Hematopoietic multipotent progenitor cell treated with erythropoietin and hydrocortisone succinate and interleukin-3 and kit ligand, for 8 days (in vitro differentiated cells): Measurements from ENCODE around the gene POFUT1.
"Not testable (repeated sequence)": the region's sequence is repeated elsewhere in the genome, so short reads cannot be mapped to it uniquely, and the experiment has no call there.

ENCODE experiments used
- DNase-seq: peaks from one replicate; pipeline ENCODE4 v3.0.0-alpha.2; 2015

The POFUT1 gene

GRCh38 chr20:32207626-32208498 lies at the start of gene POFUT1, which contains the start of gene PLAGL2:
Gene POFUT1, plus strand, starts transcription at chr20:32207880. Its CDS starts 62 bp downstream, at chr20:32207942.
Gene PLAGL2, minus strand, starts transcription at chr20:32207743. Its CDS starts 5,565 bp downstream, at chr20:32202178.
- DNase-seq = peak; percentile 87

- no peak for DNase-seq
These were observed 49.3 kb upstream of the POFUT1 start for GRCh38 chr20:32158351-32158750.

GRCh38 chr20:32158943-32159660 lies 48.6 kb upstream of the POFUT1 start:
- no peak for DNase-seq

GRCh38 chr20:32159766-32160221 lies 47.9 kb upstream of the POFUT1 start:
- no peak for DNase-seq

GRCh38 chr20:32160341-32160740 lies 47.3 kb upstream of the POFUT1 start:
- no peak for DNase-seq

GRCh38 chr20:32162351-32162750 lies 45.3 kb upstream of the POFUT1 start:
- no peak for DNase-seq

- DNase-seq = no peak
These were observed 43.7 kb upstream of the POFUT1 start for GRCh38 chr20:32163951-32164350.

- no peak for DNase-seq
These were observed 42.5 kb upstream of the POFUT1 start for GRCh38 chr20:32164984-32165735.

GRCh38 chr20:32165836-32166545 lies 41.7 kb upstream of the POFUT1 start:
- no peak for DNase-seq

- no peak for DNase-seq
These were observed 40.1 kb upstream of the POFUT1 start for GRCh38 chr20:32167552-32167951.

- DNase-seq = no peak
These were observed 39.3 kb upstream of the POFUT1 start for GRCh38 chr20:32168184-32168910.

- not testable (repeated sequence) for DNase-seq
These were observed 30.0 kb upstream of the POFUT1 start for GRCh38 chr20:32177696-32178095.

- no peak for DNase-seq
These were observed 28.2 kb upstream of the POFUT1 start for GRCh38 chr20:32179515-32179914.

GRCh38 chr20:32179934-32180333 lies 27.7 kb upstream of the POFUT1 start:
- DNase-seq = no peak

- DNase-seq = no peak
These were observed 26.1 kb upstream of the POFUT1 start for GRCh38 chr20:32181606-32182005.

- DNase-seq = no peak
These were observed 23.6 kb upstream of the POFUT1 start for GRCh38 chr20:32183947-32184635.

- no peak for DNase-seq
These were observed 22.6 kb upstream of the POFUT1 start for GRCh38 chr20:32184961-32185603.

GRCh38 chr20:32186506-32186905 lies 21.2 kb upstream of the POFUT1 start:
- no peak for DNase-seq

GRCh38 chr20:32188376-32189122 lies 19.1 kb upstream of the POFUT1 start:
- DNase-seq = no peak

GRCh38 chr20:32189123-32189410 lies 18.6 kb upstream of the POFUT1 start:
- no peak for DNase-seq
